ENCODE results near the gene DLG1.

DNA sequence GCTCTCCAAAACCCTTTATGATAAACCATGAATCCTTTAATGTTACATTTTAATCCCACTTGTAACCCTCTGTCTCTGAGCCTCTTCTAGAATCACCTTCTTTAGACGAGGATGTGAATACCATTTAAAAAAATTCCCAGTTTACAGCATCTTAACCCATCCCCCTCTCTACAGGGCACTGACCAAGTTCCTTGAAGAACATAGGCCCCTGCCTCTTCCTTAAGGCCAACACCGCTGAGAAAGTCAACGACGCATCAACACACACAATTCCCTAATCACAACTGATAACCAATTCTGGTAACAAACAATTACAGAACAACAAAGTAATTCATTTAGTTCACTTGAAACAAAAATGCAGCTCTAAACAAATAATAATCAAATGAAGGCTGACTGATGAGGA is 130.3 kb downstream of the DLG1 start:
- TF ChIP-seq, protein P1, sequence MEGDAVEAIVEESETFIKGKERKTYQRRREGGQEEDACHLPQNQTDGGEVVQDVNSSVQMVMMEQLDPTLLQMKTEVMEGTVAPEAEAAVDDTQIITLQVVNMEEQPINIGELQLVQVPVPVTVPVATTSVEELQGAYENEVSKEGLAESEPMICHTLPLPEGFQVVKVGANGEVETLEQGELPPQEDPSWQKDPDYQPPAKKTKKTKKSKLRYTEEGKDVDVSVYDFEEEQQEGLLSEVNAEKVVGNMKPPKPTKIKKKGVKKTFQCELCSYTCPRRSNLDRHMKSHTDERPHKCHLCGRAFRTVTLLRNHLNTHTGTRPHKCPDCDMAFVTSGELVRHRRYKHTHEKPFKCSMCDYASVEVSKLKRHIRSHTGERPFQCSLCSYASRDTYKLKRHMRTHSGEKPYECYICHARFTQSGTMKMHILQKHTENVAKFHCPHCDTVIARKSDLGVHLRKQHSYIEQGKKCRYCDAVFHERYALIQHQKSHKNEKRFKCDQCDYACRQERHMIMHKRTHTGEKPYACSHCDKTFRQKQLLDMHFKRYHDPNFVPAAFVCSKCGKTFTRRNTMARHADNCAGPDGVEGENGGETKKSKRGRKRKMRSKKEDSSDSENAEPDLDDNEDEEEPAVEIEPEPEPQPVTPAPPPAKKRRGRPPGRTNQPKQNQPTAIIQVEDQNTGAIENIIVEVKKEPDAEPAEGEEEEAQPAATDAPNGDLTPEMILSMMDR (conservative IDR thresholded peaks at IDR 0.05; ENCODE audit: low read length), result no peak
- no peak for TF ChIP-seq EZH2phosphoT487 (IDR thresholded peaks at IDR 0.05; ENCODE audit: borderline replicate concordance, low read depth, low read length)
